HUES6 (cell line): ENCODE data around the gene CHD1L.
A peak's percentile ranks its signal among the peaks of the same experiment; 100 is the strongest.
"Not testable (repeated sequence)": the region's sequence is repeated elsewhere in the genome, so short reads cannot be mapped to it uniquely, and the experiment has no call there.

ENCODE experiments used
- H3K27ac ChIP-seq: 2 replicates; pipeline ENCODE4 v1.7.0; 2013; ENCODE audit warnings: low read depth, mild to moderate bottlenecking, low read length, inconsistent platforms
- H3K27me3 ChIP-seq: 2 replicates; pipeline ENCODE4 v1.6.1; 2013; ENCODE audit warnings: low read length; ENCODE audit not compliant: control insufficient read depth, insufficient read depth
- H3K36me3 ChIP-seq: 2 replicates; pipeline ENCODE4 v1.6.1; 2013; ENCODE audit warnings: low read length; ENCODE audit not compliant: control insufficient read depth, insufficient read depth
- H3K4me1 ChIP-seq: 2 replicates; pipeline ENCODE4 v1.6.1; 2013; ENCODE audit warnings: low read length; ENCODE audit not compliant: control insufficient read depth, insufficient read depth
- H3K4me3 ChIP-seq: 2 replicates; pipeline ENCODE4 v1.5.1; 2013; ENCODE audit warnings: low read depth, low read length
- H3K9ac ChIP-seq: one replicate; pipeline ENCODE4 v1.6.1; 2013; ENCODE audit warnings: mild to moderate bottlenecking, low read length
- H3K9me3 ChIP-seq: 2 replicates; pipeline ENCODE4 v1.6.1; 2013; ENCODE audit warnings: low read depth, low read length; ENCODE audit not compliant: control insufficient read depth, insufficient read depth

CHD1L gene

GRCh38 chr1:147242449-147243227 is at the start of gene CHD1L:
TSS of gene CHD1L (plus strand) at chr1:147242684. CDS start at chr1:147242704, 20 bp downstream.
- Histone ChIP-seq H3K9me3 (peaks cover 2% of the 10 kb centered on the region; the same call in 1 of the 2 replicates), H3K27me3 (no peaks in the 10 kb centered on the region), H3K36me3 (peaks cover 4% of the 10 kb centered on the region; the same call in 1 of the 2 replicates), H3K4me3 (peak within 1 kb of the TSS; percentile 83), H3K9ac (peak within 1 kb of the TSS; percentile 83), H3K27ac (peak within 1 kb of the TSS; percentile 78; the same call in 1 of the 2 replicates), H3K4me1 (peaks cover 33% of the 10 kb centered on the region)

DNA sequence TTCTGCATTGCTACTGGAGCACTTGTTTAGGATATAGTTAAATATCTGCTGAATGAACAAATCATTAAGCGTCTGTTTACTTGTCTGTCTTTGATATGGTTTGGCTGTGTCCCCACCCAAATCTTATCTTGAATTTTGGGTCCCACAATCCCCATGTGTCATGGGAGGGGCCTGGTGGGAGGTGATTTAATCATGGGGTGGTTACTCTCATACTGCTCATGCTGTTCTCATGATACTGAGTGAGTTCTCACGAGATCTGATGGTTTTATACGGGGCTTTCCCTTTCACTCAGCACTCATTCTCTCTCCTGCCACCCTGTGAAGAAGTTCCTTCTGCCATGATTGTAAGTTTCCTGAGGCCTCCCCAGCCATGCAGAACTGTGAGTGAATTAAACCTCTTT is 45.2 kb upstream of the CHD1L start:
- not testable (repeated sequence) for H3K9me3 ChIP-seq, H3K4me3 ChIP-seq, H3K27ac ChIP-seq, H3K27me3 ChIP-seq, H3K9ac ChIP-seq, H3K4me1 ChIP-seq, H3K36me3 ChIP-seq

GRCh38 chr1:147201276-147201675 is 41.2 kb upstream of the CHD1L start:
- Histone ChIP-seq H3K9ac (no peak overlapping the region), H3K36me3 (no peaks in the 10 kb centered on the region), H3K27me3 (no peaks in the 10 kb centered on the region), H3K4me3 (no peak overlapping the region), H3K9me3 (no peaks in the 10 kb centered on the region), H3K4me1 (no peaks in the 10 kb centered on the region), H3K27ac (no peak overlapping the region)

DNA sequence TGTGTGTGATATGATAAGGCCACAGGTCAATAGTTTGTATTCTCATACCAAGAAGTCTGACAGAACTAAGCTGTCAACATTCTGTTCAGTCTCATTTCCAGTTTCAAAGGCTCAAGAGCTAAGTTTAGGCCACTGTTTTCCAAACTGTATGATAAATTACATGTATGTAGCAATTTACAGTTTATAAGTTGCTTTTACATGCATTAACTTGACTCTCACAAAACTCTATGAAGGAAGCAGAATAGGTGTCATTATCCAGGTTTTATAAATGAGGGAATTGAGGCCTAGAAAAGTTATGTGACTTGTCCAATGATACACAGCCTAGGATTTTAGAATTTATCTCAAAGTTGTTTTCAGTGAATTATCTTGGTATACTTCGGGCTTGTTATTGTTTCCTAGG is 40.7 kb upstream of the CHD1L start:
- H3K27ac ChIP-seq = no peak overlapping the region
- H3K9ac ChIP-seq = no peak overlapping the region
- H3K36me3 ChIP-seq = no peaks in the 10 kb centered on the region
- no peaks in the 10 kb centered on the region for H3K4me1 ChIP-seq
- H3K27me3 ChIP-seq = no peaks in the 10 kb centered on the region
- no peak overlapping the region for H3K4me3 ChIP-seq
- no peaks in the 10 kb centered on the region for H3K9me3 ChIP-seq

DNA sequence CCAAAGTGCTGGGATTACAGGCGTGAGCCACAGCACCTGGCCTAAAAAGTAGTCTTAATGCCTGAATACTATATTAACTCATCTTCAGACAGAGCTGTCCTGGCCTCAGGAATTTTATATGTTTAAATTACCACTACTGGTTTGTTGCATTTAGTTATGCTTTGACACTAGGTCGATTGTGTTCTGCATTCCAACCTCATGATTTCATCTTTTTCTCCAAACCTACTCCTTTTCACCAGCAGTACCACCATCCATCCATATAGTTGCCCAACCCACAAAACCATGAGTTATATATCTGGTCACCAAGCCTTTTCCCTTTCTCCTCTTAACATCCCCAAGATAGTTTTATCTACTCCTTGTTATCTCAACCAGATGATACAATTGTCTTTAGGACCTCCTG is 39.9 kb upstream of the CHD1L start:
- H3K9ac ChIP-seq = no peak overlapping the region
- H3K36me3 ChIP-seq = no peaks in the 10 kb centered on the region
- H3K4me1 ChIP-seq = no peaks in the 10 kb centered on the region
- H3K27ac ChIP-seq = no peak overlapping the region
- no peaks in the 10 kb centered on the region for H3K9me3 ChIP-seq
- H3K4me3 ChIP-seq = no peak overlapping the region
- no peaks in the 10 kb centered on the region for H3K27me3 ChIP-seq

DNA sequence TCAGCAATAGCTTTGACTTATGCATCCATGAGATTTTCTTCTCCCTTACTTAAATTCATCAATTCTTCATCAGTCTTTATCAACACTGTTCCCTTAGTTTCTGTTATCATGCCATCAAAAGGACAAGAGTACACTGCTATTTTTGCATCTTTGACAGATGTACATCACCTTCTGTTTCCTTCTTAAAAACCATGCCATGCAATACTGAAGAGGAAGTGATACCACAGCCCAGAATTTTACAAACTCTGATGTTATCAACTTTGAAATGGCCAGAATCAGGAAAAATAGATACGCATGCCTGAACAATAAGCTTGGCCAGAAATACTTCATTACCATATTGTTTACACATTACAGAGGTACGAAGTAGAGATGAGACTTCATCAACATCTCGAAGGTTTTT is 38.4 kb upstream of the CHD1L start:
- H3K27ac ChIP-seq = no peak overlapping the region
- H3K27me3 ChIP-seq = no peaks in the 10 kb centered on the region
- H3K4me3 ChIP-seq = no peak overlapping the region
- H3K9ac ChIP-seq = no peak overlapping the region
- H3K36me3 ChIP-seq = no peaks in the 10 kb centered on the region
- H3K4me1 ChIP-seq = no peaks in the 10 kb centered on the region
- H3K9me3 ChIP-seq = no peaks in the 10 kb centered on the region

GRCh38 chr1:147207192-147207591 is 35.3 kb upstream of the CHD1L start:
- H3K4me3 ChIP-seq = no peak overlapping the region
- no peaks in the 10 kb centered on the region for H3K27me3 ChIP-seq
- no peaks in the 10 kb centered on the region for H3K36me3 ChIP-seq
- H3K9me3 ChIP-seq = no peaks in the 10 kb centered on the region
- H3K9ac ChIP-seq = no peak overlapping the region
- no peak overlapping the region for H3K27ac ChIP-seq
- no peaks in the 10 kb centered on the region for H3K4me1 ChIP-seq

DNA sequence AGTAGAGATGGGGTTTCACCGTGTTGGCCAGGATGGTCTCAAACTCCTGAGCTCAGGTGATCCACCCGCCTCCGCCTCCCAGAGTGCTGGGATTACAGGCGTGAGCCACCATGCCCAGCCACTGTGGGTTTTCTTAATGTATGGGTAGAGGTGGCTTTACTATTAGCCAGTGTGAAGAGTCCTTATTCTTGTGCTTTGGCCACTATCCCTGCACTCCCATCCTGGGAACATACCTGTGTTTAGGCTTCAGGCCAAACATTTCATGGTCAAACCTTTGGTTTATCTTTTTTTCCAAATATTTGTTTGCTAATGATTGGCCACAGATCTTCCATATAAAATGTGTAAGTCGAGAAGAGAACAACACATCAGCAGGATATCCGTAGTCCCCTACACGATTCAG is 33.9 kb upstream of the CHD1L start:
- H3K9ac ChIP-seq = no peak overlapping the region
- no peak overlapping the region for H3K4me3 ChIP-seq
- no peaks in the 10 kb centered on the region for H3K27me3 ChIP-seq
- no peaks in the 10 kb centered on the region for H3K4me1 ChIP-seq
- no peaks in the 10 kb centered on the region for H3K36me3 ChIP-seq
- H3K9me3 ChIP-seq = no peaks in the 10 kb centered on the region
- no peak overlapping the region for H3K27ac ChIP-seq

GRCh38 chr1:147209825-147210821 is 32.4 kb upstream of the CHD1L start:
- H3K4me3 ChIP-seq = no peak overlapping the region
- no peaks in the 10 kb centered on the region for H3K36me3 ChIP-seq
- H3K27me3 ChIP-seq = no peaks in the 10 kb centered on the region
- no peak overlapping the region for H3K27ac ChIP-seq
- H3K4me1 ChIP-seq = no peaks in the 10 kb centered on the region
- H3K9me3 ChIP-seq = no peaks in the 10 kb centered on the region
- H3K9ac ChIP-seq = no peak overlapping the region

GRCh38 chr1:147210987-147211386 is 31.5 kb upstream of the CHD1L start:
- no peaks in the 10 kb centered on the region for H3K9me3 ChIP-seq
- no peak overlapping the region for H3K9ac ChIP-seq
- no peak overlapping the region for H3K27ac ChIP-seq
- H3K4me3 ChIP-seq = no peak overlapping the region
- no peaks in the 10 kb centered on the region for H3K4me1 ChIP-seq
- H3K27me3 ChIP-seq = no peaks in the 10 kb centered on the region
- H3K36me3 ChIP-seq = no peaks in the 10 kb centered on the region

DNA sequence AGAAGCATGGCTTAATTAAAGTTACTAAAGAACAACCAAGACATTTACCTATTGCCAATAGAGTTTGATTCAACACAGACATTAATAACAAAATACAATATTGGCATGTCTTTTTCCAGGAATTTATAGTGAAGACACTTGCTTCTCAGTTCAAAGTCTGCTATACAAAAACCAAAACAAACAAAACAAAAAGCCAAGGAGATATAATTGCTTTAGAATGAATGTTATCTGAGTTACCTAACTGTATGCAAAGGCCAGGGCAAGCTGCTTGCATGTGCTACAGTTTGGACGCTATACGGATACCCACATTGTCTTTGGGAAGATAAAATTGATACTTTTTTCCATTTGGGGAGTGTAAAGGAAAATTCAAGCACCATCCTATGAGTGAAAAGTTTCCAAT is 30.9 kb upstream of the CHD1L start:
- Histone ChIP-seq H3K4me3 (no peak overlapping the region), H3K36me3 (no peaks in the 10 kb centered on the region), H3K27me3 (no peaks in the 10 kb centered on the region), H3K9ac (no peak overlapping the region), H3K9me3 (no peaks in the 10 kb centered on the region), H3K4me1 (no peaks in the 10 kb centered on the region), H3K27ac (no peak overlapping the region)
